HG03135 (cell line): ENCODE data around the gene HELLS.
A peak's percentile ranks its signal among the peaks of the same experiment; 100 is the strongest.
"Not testable (repeated sequence)": the region's sequence is repeated elsewhere in the genome, so short reads cannot be mapped to it uniquely, and the experiment has no call there.

Experiments
- ATAC-seq: cut with Tn5 transposase; IDR thresholded peaks from one replicate; pipeline ENCODE4 v1.9.1; 2021; ENCODE audit warnings: mild to moderate bottlenecking, moderate library complexity; ENCODE audit not compliant: unreplicated experiment

HELLS gene

DNA sequence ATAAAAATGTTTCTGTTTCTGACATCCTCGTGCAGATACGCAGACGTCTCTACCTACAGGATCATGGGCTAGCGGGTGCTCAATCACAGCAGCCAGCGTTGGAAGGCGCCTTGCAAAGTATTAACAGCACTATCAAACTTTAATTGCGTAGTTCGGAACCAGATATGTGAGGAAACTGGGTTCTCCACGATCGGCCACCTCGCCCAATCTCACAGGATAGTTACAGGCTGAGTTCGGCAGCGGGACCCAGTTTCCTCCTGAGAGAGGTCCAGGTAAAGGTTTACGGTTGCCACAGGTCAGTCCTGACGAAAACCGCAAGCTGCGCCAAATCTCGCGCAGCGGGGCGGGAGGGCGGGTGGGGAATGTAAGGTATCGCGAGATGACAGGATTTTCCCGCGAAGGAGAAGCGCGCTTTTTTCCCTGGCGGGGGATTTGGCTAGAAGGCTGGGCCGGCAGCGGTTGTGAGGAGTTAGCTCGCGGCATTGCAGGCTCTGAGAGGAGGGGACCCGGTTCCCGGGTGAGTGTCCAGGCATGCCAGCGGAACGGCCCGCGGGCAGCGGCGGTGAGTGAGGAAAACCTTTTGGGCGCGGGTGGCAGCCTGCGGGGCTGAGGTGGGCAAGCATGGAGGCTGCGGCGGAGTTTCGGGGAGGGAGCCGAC lies at the start of gene HELLS:
Gene HELLS (plus strand): TSS at position 398 of the 658 bp plus-strand sequence. CDS start 134 bp downstream, at position 532.
- ATAC-seq = peak; percentile 76

- no peak for ATAC-seq
Measured at GRCh38 chr10:94496010-94496409, 49.6 kb upstream of the HELLS start.

- ATAC-seq = no peak
Measured at GRCh38 chr10:94496646-94497045, 48.9 kb upstream of the HELLS start.

DNA sequence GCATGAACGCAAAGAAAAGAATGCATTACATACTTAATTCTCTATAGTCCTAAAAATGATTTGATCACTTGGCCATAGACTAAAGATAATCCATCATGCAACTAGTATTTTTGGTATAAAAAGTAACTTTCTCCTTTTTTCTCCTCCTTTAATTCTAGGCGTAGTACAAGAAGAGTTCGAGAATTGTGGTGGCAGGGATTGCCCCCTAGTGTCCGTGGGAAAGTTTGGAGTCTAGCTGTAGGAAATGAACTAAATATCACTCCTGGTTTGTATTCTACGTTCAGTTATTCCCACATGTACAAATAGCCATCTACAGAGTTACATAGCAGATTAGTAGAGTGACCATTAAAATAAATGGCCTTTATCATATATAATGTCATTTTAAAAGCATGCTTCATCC lies 45.5 kb upstream of the HELLS start:
- ATAC-seq = no peak

DNA sequence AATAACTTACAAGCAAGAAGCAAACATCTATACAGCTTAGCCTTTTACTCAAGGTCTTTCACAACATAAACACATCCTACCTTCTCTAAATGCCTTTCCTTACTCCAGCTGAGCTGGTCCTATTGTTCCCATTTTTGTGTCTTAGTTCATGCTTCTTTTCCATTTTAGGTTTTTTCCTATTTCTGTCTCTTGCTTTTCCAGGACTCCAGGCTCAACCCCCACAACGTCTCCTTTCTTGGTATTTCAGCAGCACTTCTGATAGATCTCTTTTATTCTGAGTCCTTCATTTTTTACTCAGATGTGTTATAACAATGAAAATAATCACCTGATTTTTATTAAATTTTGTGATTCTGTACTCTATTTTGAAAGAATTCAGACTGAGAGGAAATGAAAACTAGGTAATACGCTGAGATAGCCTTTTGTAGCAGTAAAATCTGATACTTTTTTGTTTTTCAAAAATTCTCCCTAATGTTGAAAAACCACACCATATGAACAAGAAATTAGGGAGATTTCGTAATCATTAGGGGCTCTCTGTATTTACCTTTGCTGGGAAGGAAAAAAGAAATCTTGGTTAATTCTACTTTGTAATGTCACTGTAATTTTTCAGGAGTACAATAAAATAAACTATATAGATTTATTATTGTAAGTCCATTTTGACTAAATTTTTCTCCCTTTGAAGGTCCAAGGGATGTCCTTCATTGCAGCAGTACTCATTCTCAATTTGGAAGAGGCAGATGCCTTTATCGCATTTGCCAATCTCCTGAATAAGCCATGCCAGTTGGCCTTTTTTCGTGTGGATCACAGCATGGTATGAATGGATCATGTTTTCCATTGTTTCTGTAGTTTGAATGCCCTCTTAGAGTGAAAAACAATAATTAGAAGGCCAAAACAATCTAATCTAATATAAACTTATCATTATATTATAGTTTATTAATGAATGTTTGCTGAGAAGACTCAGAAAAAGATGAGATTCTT lies 24.0 kb upstream of the HELLS start:
- no peak for ATAC-seq

GRCh38 chr10:94524146-94524545 lies 21.4 kb upstream of the HELLS start:
- ATAC-seq = no peak

DNA sequence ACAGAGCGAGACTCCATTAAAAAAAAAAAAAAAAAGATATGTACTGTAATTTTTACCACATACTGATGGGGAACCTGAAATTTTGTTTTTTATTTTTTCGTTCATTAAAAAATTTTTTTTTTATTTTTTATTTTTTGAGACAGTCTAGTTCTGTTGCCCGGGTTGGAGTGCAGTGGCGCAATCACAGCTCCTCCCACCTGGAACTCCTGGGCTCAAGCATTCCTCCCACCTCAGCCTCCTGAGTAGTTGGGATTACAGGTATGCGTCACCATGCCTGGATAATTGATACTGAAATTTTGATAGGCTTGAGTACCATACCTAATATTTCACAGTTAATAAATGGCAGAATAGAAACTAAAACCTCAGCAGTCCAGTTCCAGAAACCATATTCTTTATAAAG lies 20.9 kb upstream of the HELLS start:
- no peak for ATAC-seq

DNA sequence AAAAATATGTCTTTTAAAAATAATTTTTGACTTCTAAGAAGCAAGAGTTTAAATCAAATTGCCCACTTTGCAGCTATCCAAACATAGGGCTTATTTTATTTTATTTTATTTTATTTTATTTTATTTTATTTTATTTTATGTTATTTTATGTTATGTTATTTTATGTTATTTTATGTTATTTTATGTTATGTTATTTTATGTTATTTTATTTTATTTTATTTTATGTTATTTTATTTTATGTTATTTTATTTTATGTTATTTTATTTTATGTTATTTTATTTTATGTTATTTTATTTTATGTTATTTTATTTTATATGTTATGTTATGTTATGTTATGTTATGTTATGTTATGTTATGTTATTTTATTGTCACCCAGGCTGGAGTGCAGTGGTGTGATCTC lies 14.0 kb upstream of the HELLS start:
- not testable (repeated sequence) for ATAC-seq

DNA sequence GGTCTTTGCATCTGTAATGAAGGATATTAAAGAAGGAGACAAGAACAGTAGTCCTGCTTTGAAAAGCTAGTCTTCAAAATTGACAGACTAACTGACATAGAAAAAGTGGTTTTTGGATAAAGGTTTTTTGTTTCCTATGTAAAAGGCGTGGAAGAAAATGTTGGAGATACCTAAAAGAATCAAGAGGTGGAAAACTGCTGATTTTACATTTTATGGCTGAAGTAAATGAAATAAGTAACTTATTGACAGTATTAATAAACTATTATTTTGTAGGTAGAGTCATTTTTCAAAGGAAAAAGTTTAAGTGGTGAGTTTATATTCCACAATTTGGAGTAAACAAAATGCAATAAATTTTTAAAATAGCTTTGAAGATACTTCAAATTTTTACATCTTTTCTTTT lies 12.6 kb upstream of the HELLS start:
- no peak for ATAC-seq

GRCh38 chr10:94542282-94542681 lies 3.3 kb upstream of the HELLS start:
- ATAC-seq = not testable (repeated sequence)

GRCh38 chr10:94546049-94546900 lies 687 bp downstream of the HELLS start:
- ATAC-seq = peak; percentile 3

DNA sequence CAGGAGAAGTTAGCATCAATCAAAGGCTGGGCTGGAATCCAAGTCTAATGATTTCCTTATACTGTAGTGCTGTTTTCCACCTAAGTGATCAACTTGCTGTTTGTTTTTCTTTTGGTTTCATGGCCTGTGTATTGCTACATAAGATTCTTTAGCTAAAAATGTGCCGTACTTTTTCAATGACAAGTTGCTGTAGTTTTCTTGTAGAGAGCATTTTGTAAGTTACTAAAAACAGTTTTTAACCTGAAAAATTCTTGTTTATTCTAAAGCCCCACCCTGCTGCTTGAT lies 1.3 kb downstream of the HELLS start:
- ATAC-seq = no peak

- no peak for ATAC-seq
Measured at GRCh38 chr10:94549221-94549620, 3.6 kb downstream of the HELLS start.

- ATAC-seq = not testable (repeated sequence)
Measured at GRCh38 chr10:94567714-94568307, 22.2 kb downstream of the HELLS start.

GRCh38 chr10:94571081-94571480 lies 25.5 kb downstream of the HELLS start:
- ATAC-seq = no peak

DNA sequence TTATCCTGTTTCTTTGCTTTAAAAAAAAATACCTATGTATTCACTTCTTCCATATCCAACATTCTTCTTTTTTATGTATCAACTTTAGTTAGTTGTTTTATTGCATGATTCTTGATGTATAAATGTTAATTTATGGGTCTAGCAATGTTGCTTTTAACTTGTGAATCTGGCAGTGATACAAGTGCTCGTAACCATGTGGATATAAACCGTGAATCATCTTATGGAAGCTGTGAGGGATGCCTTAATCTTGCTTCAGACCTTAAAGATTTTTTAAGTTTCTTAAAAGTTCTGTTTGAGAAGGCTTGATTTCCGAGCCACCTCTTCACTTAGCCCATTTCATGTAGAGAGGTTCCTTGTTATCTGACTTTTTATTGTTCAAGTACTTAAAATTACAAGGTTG lies 25.9 kb downstream of the HELLS start:
- no peak for ATAC-seq

DNA sequence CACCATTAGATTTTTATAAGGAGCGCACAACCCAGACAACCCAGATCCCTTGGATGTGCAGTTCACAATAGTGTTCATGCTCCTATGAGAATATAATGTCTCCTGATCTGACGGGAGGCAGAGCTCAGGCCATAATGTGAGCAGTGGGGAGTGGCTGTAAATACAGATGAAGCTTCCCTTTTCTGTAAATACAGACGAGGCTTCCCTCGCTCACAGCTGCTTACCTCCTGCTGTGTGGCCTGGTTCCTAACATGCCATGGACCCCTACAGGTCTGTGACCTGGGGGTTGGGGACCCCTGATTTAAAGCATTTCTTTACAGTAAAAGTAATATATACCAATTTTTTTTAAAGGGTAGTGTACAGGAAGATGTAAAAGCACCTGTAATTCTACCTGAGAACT lies 33.2 kb downstream of the HELLS start:
- no peak for ATAC-seq

- ATAC-seq = no peak
Measured at GRCh38 chr10:94583124-94583523, 37.5 kb downstream of the HELLS start.

DNA sequence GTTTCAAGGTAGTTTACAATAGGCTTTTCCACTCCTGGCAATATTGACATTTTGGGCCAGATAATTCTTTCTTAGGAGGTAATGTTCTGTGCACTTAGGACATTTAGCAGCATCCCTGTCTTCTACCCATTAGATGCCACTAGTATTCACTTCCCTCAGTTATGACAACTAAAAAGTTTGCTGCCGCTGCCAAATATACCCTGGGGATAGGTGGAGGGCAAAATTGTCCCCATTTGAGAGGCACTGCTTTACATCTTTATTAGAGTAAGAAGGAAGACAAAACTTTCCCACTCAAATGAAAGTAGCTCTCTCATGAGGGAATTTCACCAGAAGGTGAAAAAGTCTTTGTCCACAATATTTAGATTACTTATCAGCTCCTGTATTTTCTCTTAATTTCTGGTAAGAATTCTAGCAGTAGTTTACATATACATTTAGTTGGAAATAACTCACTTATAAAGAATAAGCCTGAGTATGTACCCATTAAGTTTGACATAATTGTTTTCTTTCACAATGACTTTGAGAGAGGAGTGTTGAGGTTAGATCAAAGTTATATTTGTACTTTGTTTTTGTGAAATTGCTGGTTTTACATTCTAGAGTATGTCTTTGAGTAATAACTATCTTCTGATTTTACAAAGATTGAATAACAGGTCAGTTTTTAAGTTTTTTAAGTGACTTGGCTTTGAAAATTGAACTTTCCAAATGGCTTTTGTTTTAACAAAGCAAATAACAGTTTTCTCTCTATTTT lies 46.0 kb downstream of the HELLS start:
- no peak for ATAC-seq
